Stimulated activated naive B cell treated with anti-CD40 and anti-IgM and Interleukin-4, amounts not matched to agents 10 μg/mL and 1 μg/mL and 100 μg/mL, for 72 hours (primary cell): ENCODE measurements around the gene ATP1A3.

ENCODE experiments used
- ATAC-seq, 2 donors: fragments of 150-1000 bp; cut with Tn5 transposase; replicated peaks; 2 replicates each; pipeline ENCODE4 v1.10.0; 2021; ENCODE audit warnings: moderate library complexity in 1 of 2
- DNase-seq: peaks from one replicate; pipeline ENCODE4 v3.0.0; 2021
- H3K27ac Mint-ChIP-seq: one replicate; pipeline ENCODE4 v1.8.0; 2022; ENCODE audit warnings: mild to moderate bottlenecking, mixed read lengths
- H3K27me3 Mint-ChIP-seq, 2 donors: one replicate each; pipeline ENCODE4 v1.8.0; 2022; ENCODE audit warnings: mixed read lengths in 2 of 2
- H3K36me3 Mint-ChIP-seq, 2 donors: one replicate each; pipeline ENCODE4 v1.8.0; 2022; ENCODE audit warnings: mixed read lengths in 2 of 2, mild to moderate bottlenecking in 1 of 2
- H3K4me1 Mint-ChIP-seq, 2 donors: one replicate each; pipeline ENCODE4 v1.8.0; 2022; ENCODE audit warnings: mixed read lengths in 2 of 2, mild to moderate bottlenecking in 1 of 2
- H3K4me3 Mint-ChIP-seq, 2 donors: one replicate each; pipeline ENCODE4 v1.8.0; 2022; ENCODE audit warnings: mild to moderate bottlenecking in 2 of 2, mixed read lengths in 2 of 2, moderate library complexity in 1 of 2
- H3K9me3 Mint-ChIP-seq, 2 donors: one replicate each; pipeline ENCODE4 v1.8.0; 2022; ENCODE audit warnings: mixed read lengths in 2 of 2, mild to moderate bottlenecking in 1 of 2

Gene ATP1A3

GRCh38 chr19:41984961-41985360 lies 9.1 kb downstream of the ATP1A3 start:
- H3K36me3 Mint-ChIP-seq, result no peaks in the 10 kb centered on the region
- ATAC-seq, result no peak
- H3K27ac Mint-ChIP-seq, result no peak overlapping the region
- no peak for DNase-seq
- H3K27me3 Mint-ChIP-seq, result no peaks in the 10 kb centered on the region
- no peaks in the 10 kb centered on the region for H3K4me1 Mint-ChIP-seq
- no peak overlapping the region for H3K4me3 Mint-ChIP-seq
- H3K9me3 Mint-ChIP-seq, result no peaks in the 10 kb centered on the region

- DNase-seq (no peak), ATAC-seq (no peak)
- H3K4me1 Mint-ChIP-seq, result no peaks in the 10 kb centered on the region
- no peaks in the 10 kb centered on the region for H3K27me3 Mint-ChIP-seq
- H3K36me3 Mint-ChIP-seq, result no peaks in the 10 kb centered on the region
- H3K9me3 Mint-ChIP-seq, result no peaks in the 10 kb centered on the region
- no peak overlapping the region for H3K4me3 Mint-ChIP-seq
- H3K27ac Mint-ChIP-seq, result no peak overlapping the region
Measured at GRCh38 chr19:41981724-41982123, 12.3 kb downstream of the ATP1A3 start.

- H3K4me1 Mint-ChIP-seq, result no peaks in the 10 kb centered on the region
- no peaks in the 10 kb centered on the region for H3K9me3 Mint-ChIP-seq
- no peak overlapping the region for H3K4me3 Mint-ChIP-seq
- no peaks in the 10 kb centered on the region for H3K36me3 Mint-ChIP-seq
- H3K27ac Mint-ChIP-seq, result no peak overlapping the region
- DNase-seq (no peak), ATAC-seq (no peak)
- no peaks in the 10 kb centered on the region for H3K27me3 Mint-ChIP-seq
Measured at GRCh38 chr19:41978470-41978869, 15.6 kb downstream of the ATP1A3 start.

GRCh38 chr19:41977916-41978315 lies 16.1 kb downstream of the ATP1A3 start:
- no peak for DNase-seq
- H3K27ac Mint-ChIP-seq, result no peak overlapping the region
- no peaks in the 10 kb centered on the region for H3K36me3 Mint-ChIP-seq
- no peaks in the 10 kb centered on the region for H3K9me3 Mint-ChIP-seq
- no peaks in the 10 kb centered on the region for H3K27me3 Mint-ChIP-seq
- no peak for ATAC-seq
- no peaks in the 10 kb centered on the region for H3K4me1 Mint-ChIP-seq
- no peak overlapping the region for H3K4me3 Mint-ChIP-seq

GRCh38 chr19:41974652-41975051 lies 19.4 kb downstream of the ATP1A3 start:
- H3K9me3 Mint-ChIP-seq, result no peaks in the 10 kb centered on the region

GRCh38 chr19:41971363-41971762 lies 22.7 kb downstream of the ATP1A3 start:
- no peak for ATAC-seq
- H3K27me3 Mint-ChIP-seq, result peaks cover 0 to 4% of the 10 kb centered on the region in 2 donors
- DNase-seq, result no peak
- H3K36me3 Mint-ChIP-seq, result no peaks in the 10 kb centered on the region
- no peak overlapping the region for H3K27ac Mint-ChIP-seq
- H3K9me3 Mint-ChIP-seq, result no peaks in the 10 kb centered on the region
- H3K4me3 Mint-ChIP-seq, result no peak overlapping the region
- no peaks in the 10 kb centered on the region for H3K4me1 Mint-ChIP-seq

More at GRCh38 chr19:41974652-41975051, 19.4 kb downstream of the ATP1A3 start:
- Mint-ChIP-seq H3K27me3 (no peaks in the 10 kb centered on the region), H3K27ac (no peak overlapping the region), H3K36me3 (no peaks in the 10 kb centered on the region), H3K4me3 (no peak overlapping the region), H3K4me1 (no peaks in the 10 kb centered on the region)
- DNase-seq, result no peak
- no peak for ATAC-seq

GRCh38 chr19:41969772-41970458 lies 24.1 kb downstream of the ATP1A3 start:
- ATAC-seq, result no peak
- Mint-ChIP-seq H3K4me3 (no peak overlapping the region), H3K27me3 (peaks cover 0 to 4% of the 10 kb centered on the region in 2 donors)

GRCh38 chr19:41968751-41969595 lies 25.1 kb downstream of the ATP1A3 start:
- Mint-ChIP-seq H3K4me1 (no peaks in the 10 kb centered on the region), H3K27me3 (peaks cover 0 to 4% of the 10 kb centered on the region in 2 donors), H3K4me3 (no peak overlapping the region), H3K9me3 (no peaks in the 10 kb centered on the region), H3K36me3 (no peaks in the 10 kb centered on the region), H3K27ac (no peak overlapping the region)
- ATAC-seq (no peak), DNase-seq (no peak)

More at GRCh38 chr19:41969772-41970458, 24.1 kb downstream of the ATP1A3 start:
- Mint-ChIP-seq H3K36me3 (no peaks in the 10 kb centered on the region), H3K27ac (no peak overlapping the region), H3K9me3 (no peaks in the 10 kb centered on the region), H3K4me1 (no peaks in the 10 kb centered on the region)
- no peak for DNase-seq

- Mint-ChIP-seq H3K9me3 (no peaks in the 10 kb centered on the region), H3K36me3 (no peaks in the 10 kb centered on the region), H3K27me3 (peaks cover 0 to 4% of the 10 kb centered on the region in 2 donors), H3K4me1 (no peaks in the 10 kb centered on the region), H3K27ac (no peak overlapping the region), H3K4me3 (no peak overlapping the region)
- DNase-seq (no peak), ATAC-seq (no peak)
Measured at GRCh38 chr19:41967054-41967783, 26.8 kb downstream of the ATP1A3 start.

GRCh38 chr19:41965106-41965505 lies 28.9 kb downstream of the ATP1A3 start:
- Mint-ChIP-seq H3K27me3 (peaks cover 0 to 4% of the 10 kb centered on the region in 2 donors), H3K4me1 (no peaks in the 10 kb centered on the region), H3K9me3 (no peaks in the 10 kb centered on the region), H3K36me3 (no peaks in the 10 kb centered on the region), H3K27ac (no peak overlapping the region), H3K4me3 (no peak overlapping the region)
- DNase-seq (no peak), ATAC-seq (no peak)

- Mint-ChIP-seq H3K4me3 (no peak overlapping the region), H3K27me3 (no peaks in the 10 kb centered on the region), H3K4me1 (peaks cover 17 to 24% of the 10 kb centered on the region in 2 donors), H3K9me3 (no peaks in the 10 kb centered on the region), H3K36me3 (peaks cover 0 to 9% of the 10 kb centered on the region in 2 donors), H3K27ac (no peak overlapping the region)
- ATAC-seq, result no peak
- no peak for DNase-seq
Measured at GRCh38 chr19:41960973-41961372, 33.1 kb downstream of the ATP1A3 start.

GRCh38 chr19:41959056-41960053 lies 34.7 kb downstream of the ATP1A3 start, which contains the start of gene RABAC1:
TSS of gene RABAC1 (minus strand) at chr19:41959321. CDS start at chr19:41959292, 29 bp downstream.
- Mint-ChIP-seq H3K27ac (peak within 1 kb of the TSS; percentile 91), H3K4me1 (peaks cover 17 to 24% of the 10 kb centered on the region in 2 donors), H3K36me3 (peaks cover 0 to 9% of the 10 kb centered on the region in 2 donors), H3K27me3 (no peaks in the 10 kb centered on the region), H3K4me3 (peak within 1 kb of the TSS; percentile 90 to 94), H3K9me3 (no peaks in the 10 kb centered on the region)
- peak; percentile 93 to 94 for ATAC-seq
- peak; percentile 80 for DNase-seq

GRCh38 chr19:41958367-41959055 lies 35.5 kb downstream of the ATP1A3 start:
- Mint-ChIP-seq H3K4me1 (peaks cover 17 to 24% of the 10 kb centered on the region in 2 donors), H3K27ac (peak overlapping the region; percentile 66), H3K4me3 (peak overlapping the region; percentile 90 to 94), H3K36me3 (peaks cover 0 to 9% of the 10 kb centered on the region in 2 donors), H3K9me3 (no peaks in the 10 kb centered on the region), H3K27me3 (no peaks in the 10 kb centered on the region)
- DNase-seq (peak; percentile 68), ATAC-seq (peak; percentile 73)
